H1 (cell line): ENCODE data around the gene PDE2A. TPM values are rescaled to one million over a fixed set of nuclear protein-coding genes. Genes with fewer than 3 reads are reported as not detected.
A peak's percentile ranks its signal among the peaks of the same experiment; 100 is the strongest.

Experiments
- CTCF ChIA-PET: fragments of 300-600 bp; sonication (Branson Sonifier 250); formaldehyde crosslinking; loops from one replicate; lab custom pipeline; 2021; ENCODE audit not compliant: partially characterized antibody; lab: Charles Lee
- POLR2A ChIA-PET: fragments of 300-600 bp; sonication (Branson Sonifier 250); formaldehyde crosslinking; loops from one replicate; lab custom pipeline; 2021; ENCODE audit warnings: inconsistent platforms; ENCODE audit not compliant: partially characterized antibody; lab: Charles Lee
- DNase-seq, 2 experiments: peaks; one replicate each; pipeline versions ENCODE4 v3.0.0 to v3.0.0-alpha.2; 2010 to 2022; ENCODE audit warnings: low spot score in 2 of 2, low read depth in 1 of 2, mixed read lengths in 1 of 2
- FAIRE-seq: peaks from 2 replicates; lab custom pipeline; 2011; peaks lifted over from hg19 to GRCh38; lab: Jason Lieb, UNC
- H2AFZ ChIP-seq: 2 replicates; pipeline ENCODE4 v1.8.1; 2012; ENCODE audit warnings: low read length, inconsistent platforms
- H2AK5ac ChIP-seq: 2 replicates; pipeline ENCODE4 v1.6.1; 2013; ENCODE audit warnings: low read depth, low read length
- H2BK120ac ChIP-seq: replicated peaks from 2 replicates; pipeline ENCODE3; 2013; ENCODE audit warnings: low read depth, low read length, inconsistent platforms
- H2BK12ac ChIP-seq: 2 replicates; pipeline ENCODE4 v1.6.1; 2013; ENCODE audit warnings: low read depth, low read length
- H2BK15ac ChIP-seq: 2 replicates; pipeline ENCODE4 v1.6.1; 2013; ENCODE audit warnings: low read length
- H2BK20ac ChIP-seq: 2 replicates; pipeline ENCODE4 v1.6.1; 2013; ENCODE audit warnings: low read length
- H2BK5ac ChIP-seq: 2 replicates; pipeline ENCODE4 v1.6.1; 2013; ENCODE audit warnings: low read depth, low read length
- H3K14ac ChIP-seq: 2 replicates; pipeline ENCODE4 v1.6.1; 2013; ENCODE audit warnings: inconsistent platforms; ENCODE audit not compliant: insufficient read length
- H3K18ac ChIP-seq: 2 replicates; pipeline ENCODE4 v1.6.1; 2013; ENCODE audit warnings: low read length; ENCODE audit errors: extremely low read depth
- H3K23ac ChIP-seq: 2 replicates; pipeline ENCODE4 v1.6.1; 2013; ENCODE audit warnings: inconsistent platforms; ENCODE audit not compliant: insufficient read length
- H3K23me2 ChIP-seq: 2 replicates; pipeline ENCODE4 v1.6.1; 2013; ENCODE audit warnings: low read depth, low read length
- H3K27ac ChIP-seq: 2 replicates; pipeline ENCODE4 v1.6.1; 2011; ENCODE audit warnings: low read depth, low read length, inconsistent platforms
- H3K27me3 ChIP-seq, 4 experiments: replicated peaks in 1 of 4; 1 replicate in 1 of 4; 2 replicates in 3 of 4; pipeline versions ENCODE4 v1.6.1 to v1.8.1; 2011 to 2013; ENCODE audit warnings: low read length in 3 of 4, mild to moderate bottlenecking in 3 of 4, inconsistent platforms in 2 of 4, mixed read lengths in 2 of 4, moderate library complexity in 1 of 4; ENCODE audit not compliant: control insufficient read depth in 3 of 4, insufficient read depth in 3 of 4; ENCODE audit errors: extremely low read depth in 1 of 4
- H3K36me3 ChIP-seq, 4 experiments: 2 replicates each; pipeline versions ENCODE4 v1.6.1 to v1.8.1; 2011 to 2013; ENCODE audit warnings: mild to moderate bottlenecking in 4 of 4, low read length in 3 of 4, moderate library complexity in 2 of 4, control low read depth in 1 of 4, inconsistent platforms in 1 of 4; ENCODE audit not compliant: insufficient read depth in 4 of 4, control insufficient read depth in 2 of 4
- H3K4ac ChIP-seq: replicated peaks from 2 replicates; pipeline ENCODE3; 2013; ENCODE audit warnings: low read length, low read depth, mixed read lengths, inconsistent platforms; ENCODE audit not compliant: insufficient read length
- H3K4me1 ChIP-seq, 4 experiments: replicated peaks in 1 of 4; 1 replicate in 1 of 4; 2 replicates in 3 of 4; pipeline versions ENCODE4 v1.6.1 to v1.8.1; 2011 to 2013; ENCODE audit warnings: low read length in 3 of 4, inconsistent platforms in 2 of 4, mixed read lengths in 1 of 4; ENCODE audit not compliant: insufficient read depth in 4 of 4, control insufficient read depth in 3 of 4
- H3K4me2 ChIP-seq, 2 experiments: 2 replicates each; pipeline versions ENCODE4 v1.6.1 to v1.8.1; 2011 to 2013; ENCODE audit warnings: low read depth in 2 of 2, low read length in 2 of 2, control low read depth in 1 of 2, inconsistent platforms in 1 of 2, mild to moderate bottlenecking in 1 of 2; ENCODE audit not compliant: insufficient read depth in 1 of 2
- H3K4me3 ChIP-seq, 4 experiments: fragments of 200-600, 300-600 bp in 1 of 4; sonication (generic), shearing (Covaris generic), sonication (Bioruptor Twin) in 1 of 4; 2 replicates each; pipeline versions ENCODE4 v1.5.1 to v1.8.1; 2011 to 2016; ENCODE audit warnings: low read length in 4 of 4, low read depth in 3 of 4, control low read depth in 2 of 4, inconsistent platforms in 2 of 4, mild to moderate bottlenecking in 2 of 4, mixed read lengths in 1 of 4, moderate library complexity in 1 of 4; ENCODE audit not compliant: insufficient read depth in 2 of 4; ENCODE audit errors: extremely low read depth in 1 of 4
- H3K56ac ChIP-seq: replicated peaks from 2 replicates; pipeline ENCODE3; 2013; ENCODE audit warnings: low read depth, mild to moderate bottlenecking, mixed read lengths, low read length, inconsistent platforms; ENCODE audit not compliant: insufficient read length
- H3K79me1 ChIP-seq: 2 replicates; pipeline ENCODE4 v1.6.1; 2013; ENCODE audit warnings: low read depth, low read length, control low read depth
- H3K79me2 ChIP-seq, 2 experiments: 2 replicates each; pipeline versions ENCODE4 v1.6.1 to v1.8.1; 2012 to 2013; ENCODE audit warnings: low read length in 2 of 2, mild to moderate bottlenecking in 2 of 2, inconsistent platforms in 1 of 2; ENCODE audit not compliant: insufficient read depth in 2 of 2, control insufficient read depth in 1 of 2
- H3K9ac ChIP-seq, 4 experiments: replicated peaks in 1 of 4; 1 replicate in 1 of 4; 2 replicates in 3 of 4; pipeline versions ENCODE4 v1.6.1 to v1.8.1; 2011 to 2013; ENCODE audit warnings: low read depth in 3 of 4, low read length in 3 of 4, control low read depth in 2 of 4, mild to moderate bottlenecking in 2 of 4, moderate library complexity in 2 of 4, inconsistent platforms in 1 of 4; ENCODE audit errors: extremely low read depth in 1 of 4
- H3K9me3 ChIP-seq, 2 experiments: 2 replicates each; pipeline versions ENCODE4 v1.6.1 to v1.8.1; 2012 to 2013; ENCODE audit warnings: mild to moderate bottlenecking in 2 of 2, moderate library complexity in 2 of 2, control low read depth in 1 of 2, inconsistent platforms in 1 of 2, low read depth in 1 of 2, low read length in 1 of 2, mixed read lengths in 1 of 2; ENCODE audit not compliant: insufficient read depth in 2 of 2
- H4K20me1 ChIP-seq, 2 experiments: replicated peaks in 1 of 2; 2 replicates each; pipeline versions ENCODE3 to v1.8.1; 2011 to 2013; ENCODE audit warnings: inconsistent platforms in 2 of 2, low read length in 2 of 2, mild to moderate bottlenecking in 1 of 2; ENCODE audit not compliant: insufficient read depth in 2 of 2, control insufficient read depth in 1 of 2
- H4K5ac ChIP-seq: 2 replicates; pipeline ENCODE4 v1.6.1; 2013; ENCODE audit warnings: low read length, low read depth, mixed read lengths, inconsistent platforms; ENCODE audit not compliant: insufficient read length
- H4K8ac ChIP-seq: 2 replicates; pipeline ENCODE4 v1.8.0; 2013; ENCODE audit warnings: mild to moderate bottlenecking, moderate library complexity, low read length, inconsistent platforms; ENCODE audit not compliant: insufficient read depth; ENCODE audit errors: extremely low read depth
- H4K91ac ChIP-seq: replicated peaks from 2 replicates; pipeline ENCODE3; 2013; ENCODE audit warnings: low read length, mixed read lengths, inconsistent platforms; ENCODE audit not compliant: insufficient read length
- BCL11A ChIP-seq, 2 experiments: IDR thresholded peaks; one replicate each; pipeline ENCODE4 v1.6.1; 2011; ENCODE audit warnings: low read depth in 2 of 2, low read length in 2 of 2, mild to moderate bottlenecking in 2 of 2
- CBX5 ChIP-seq: fragments of 300-800, 300-1000 bp; sonication (generic); IDR thresholded peaks from 2 replicates; pipeline ENCODE4 v1.7.1; 2016; ENCODE audit warnings: antibody characterized with exemption, low read length, low read depth
- CHD2 ChIP-seq: IDR thresholded peaks from 2 replicates; pipeline ENCODE4 v1.6.1; 2012; ENCODE audit warnings: low read length, improper control_type of control experiment
- EZH2 ChIP-seq: fragments of 200-600 bp; sonication (generic); IDR thresholded peaks from 2 replicates; pipeline ENCODE4 v1.7.1; 2012; ENCODE audit warnings: low read depth, mild to moderate bottlenecking, moderate library complexity, low read length, inconsistent platforms; ENCODE audit not compliant: severe bottlenecking
- NANOG ChIP-seq: IDR thresholded peaks from 2 replicates; pipeline ENCODE4 v1.6.1; 2011; ENCODE audit warnings: low read length, low read depth, mild to moderate bottlenecking, inconsistent platforms; ENCODE audit not compliant: insufficient read depth, poor library complexity, severe bottlenecking
- POLR2AphosphoS5 ChIP-seq: IDR thresholded peaks from 2 replicates; pipeline ENCODE4 v1.6.1; 2011; ENCODE audit warnings: low read depth, low read length
- TAF7 ChIP-seq: optimal IDR thresholded peaks from 2 replicates; pipeline ENCODE3; 2011; ENCODE audit warnings: low read depth, mild to moderate bottlenecking, inconsistent platforms, low read length, moderate library complexity, borderline replicate concordance
- WGBS, 2 experiments: shearing (Covaris generic) in 1 of 2; methylation state at CpG; one replicate each; pipeline versions ENCODE4 v1.1.6 to v1.1.7; 2013 to 2015; ENCODE audit warnings: low lambda C conversion rate in 2 of 2, mixed read lengths in 2 of 2, inconsistent platforms in 1 of 2, low coverage in 1 of 2, missing lambda C conversion rate in 1 of 2; ENCODE audit not compliant: insufficient replicate concordance in 2 of 2, insufficient coverage in 1 of 2, insufficient read length in 1 of 2; ENCODE audit errors: extremely low coverage in 1 of 2, missing lambda C conversion rate in 1 of 2; 5-methylcytosine and 5-hydroxymethylcytosine counted together
- polyA plus RNA-seq, 7 experiments: library from polyadenylated mRNA; depleted of rRNA in 3 of 7; stranded (reverse) in 5 of 7; unstranded in 2 of 7; fragments of >200 nt in 5 of 7; fragments of 200-250 nt in 2 of 7; gene quantifications; 1 replicate in 5 of 7; 2 replicates in 1 of 7; 4 replicates in 1 of 7; pipeline versions ENCODE4 v1.2.1 to v1.2.3, GENCODE V29; 2011 to 2013; ENCODE audit warnings: missing spikeins in 2 of 7, mixed read lengths in 2 of 7
- total RNA-seq: library from RNA; stranded (reverse); fragmentation: NEBNext Ultra II Directional; extraction: Animal tissue kit (Norgen Biotek cat#: 25700); gene quantifications from 2 replicates; pipeline ENCODE4 v1.2.1, GENCODE V29; 2021

The PDE2A gene
- total and polyA plus RNA-seq, 2 of the 8 experiments (the other 6 are each of a cell fraction or from before 2014, with no cell fraction given) = 3.4 to 7.1 TPM

- H3K4me3 ChIP-seq = no peak overlapping the region
- no peaks in the 10 kb centered on the region for H4K20me1 ChIP-seq
- H4K91ac ChIP-seq = peak overlapping the region; percentile 11
- no peak overlapping the region for H3K56ac ChIP-seq
- peak overlapping the region; percentile 61; the same call in 1 of the 2 replicates for H2BK15ac ChIP-seq
- no peaks in the 10 kb centered on the region for H3K36me3 ChIP-seq
- H2BK20ac ChIP-seq = 0 out of 2 replicates have a peak overlapping the region, but pooled peaks have one; percentile 48
- no peaks in the 10 kb centered on the region for H3K27me3 ChIP-seq
- no peaks in the 10 kb centered on the region for H3K23me2 ChIP-seq
- no peaks in the 10 kb centered on the region for H3K79me1 ChIP-seq
- ChIA-PET POLR2A (interaction anchor here (0.9 kb wide), 1 partner anchor 31 kb away, joined by 3 read pairs; no protein-coding TSS in a partner anchor), CTCF (interaction anchor here (0.7 to 39.6 kb wide), 10 partner anchors 11 to 161 kb away, joined by 3 to 624 read pairs (median 6); no protein-coding TSS in a partner anchor)
- 84% methylated on average over 18 of the region's 18 CpGs; no CpG with 5 or more reads in 1 of the 2 experiments for WGBS, 2 experiments
- no peaks in the 10 kb centered on the region for H3K79me2 ChIP-seq
- H4K8ac ChIP-seq = no peak overlapping the region
- H2BK5ac ChIP-seq = peak overlapping the region; percentile 30; the same call in 1 of the 2 replicates
- FAIRE-seq (no peak), DNase-seq (no peak)
- peak overlapping the region; percentile 48 for H3K18ac ChIP-seq
- no peaks in the 10 kb centered on the region for H3K9me3 ChIP-seq
- H3K23ac ChIP-seq = no peak overlapping the region
- no peak overlapping the region for H2BK120ac ChIP-seq
- no peak overlapping the region for H3K9ac ChIP-seq
- H3K4me2 ChIP-seq = no peak overlapping the region
- no peak overlapping the region for H3K14ac ChIP-seq
- no peak overlapping the region for H3K4ac ChIP-seq
- no peak overlapping the region for H2BK12ac ChIP-seq
- no peak overlapping the region for H2AFZ ChIP-seq
- H3K4me1 ChIP-seq = peaks cover 0 to 23% (median 9%) of the 10 kb centered on the region in 4 experiments; a peak in 6 of 7 replicates
- H4K5ac ChIP-seq = no peak overlapping the region
- no peak overlapping the region for H3K27ac ChIP-seq
- H2AK5ac ChIP-seq = no peak overlapping the region
- TF ChIP-seq BCL11A (IDR thresholded peaks at IDR 0.05; ENCODE audit: low read depth in 2 of 2, low read length in 2 of 2) (no peak), EZH2 (no peak), CHD2 (no peak), TAF7 (no peak), NANOG (no peak), POLR2AphosphoS5 (no peak), CBX5 (no peak)
These were observed 42.2 kb downstream of the PDE2A start for GRCh38 chr11:72631806-72632731.
